ENCODE results near the gene GPER1. TPM values are rescaled to one million over a fixed set of nuclear protein-coding genes. Genes with fewer than 3 reads are reported as not detected.

GPER1 gene
- total and polyA plus RNA-seq, 2 experiments from 2014 or later, result 0.89 TPM; not detected in 1

DNA sequence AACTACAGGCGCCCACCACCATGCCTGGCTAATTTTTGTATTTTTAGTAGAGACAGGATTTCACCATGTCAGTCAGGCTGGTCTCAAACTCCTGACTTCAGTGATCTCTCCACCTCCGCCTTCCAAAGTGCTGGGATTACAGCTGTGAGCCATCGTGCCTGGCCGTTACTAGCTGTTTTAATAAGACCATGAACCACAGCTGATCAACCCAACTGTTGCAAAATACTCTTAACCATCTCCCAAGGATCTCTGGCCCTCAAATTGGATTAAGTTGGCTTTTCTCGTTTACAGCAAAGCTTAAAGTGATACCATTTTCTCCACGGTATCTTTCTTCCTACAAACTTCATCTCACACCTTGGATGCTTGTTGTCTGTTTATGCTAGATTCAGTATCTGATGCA, 53.7 kb downstream of the GPER1 start:
- no peak for DNase-seq (ENCODE audit: low spot score)
- H3K9me2 ChIP-seq (ENCODE audit: insufficient read depth), result no peaks in the 10 kb centered on the region
- Mint-ChIP-seq H3K9me3 (no peaks in the 10 kb centered on the region; the same call in 2 of the 3 replicates), H3K27ac (no peak overlapping the region), H3K4me3 (no peak overlapping the region), H3K36me3 (ENCODE audit: low read depth) (no peaks in the 10 kb centered on the region), H3K4me1 (peaks cover 6% of the 10 kb centered on the region; the same call in 2 of the 3 replicates), H3K27me3 (ENCODE audit: insufficient read depth, low read depth, poor library complexity) (peaks cover 4% of the 10 kb centered on the region)
- H4K20me1 ChIP-seq (replicated peaks; ENCODE audit: insufficient read depth), result no peaks in the 10 kb centered on the region; the same call in 1 of the 2 replicates
- peaks cover 11% of the 10 kb centered on the region for H3K79me2 ChIP-seq (replicated peaks; ENCODE audit: insufficient read depth)
- ATAC-seq, result no peak
- H3K27me3 ChIP-seq (ENCODE audit: insufficient read depth), result no peaks in the 10 kb centered on the region
- H3K4me3 ChIP-seq, result no peak overlapping the region
- H3K4me1 ChIP-seq (ENCODE audit: insufficient read depth), result peaks cover 7% of the 10 kb centered on the region
- H3K4me2 ChIP-seq, result no peak overlapping the region
- H3K36me3 ChIP-seq (ENCODE audit: insufficient read depth), result no peaks in the 10 kb centered on the region
- no peak overlapping the region for H2AFZ ChIP-seq
- TF ChIP-seq EZH2 (IDR thresholded peaks at IDR 0.05; ENCODE audit: low read depth, unreplicated experiment) (no peak), ZNF114 (CRISPR knock-in tag; IDR thresholded peaks at IDR 0.05) (no peak), STAT1 (IDR thresholded peaks at IDR 0.05; ENCODE audit: unreplicated experiment) (no peak), ZNF331 (CRISPR knock-in tag; IDR thresholded peaks at IDR 0.05; ENCODE audit: low read depth) (no peak)
- no peak overlapping the region for H3K27ac ChIP-seq (ENCODE audit: low read depth)
- peaks cover 4% of the 10 kb centered on the region; the same call in 1 of the 2 replicates for H3F3A ChIP-seq (replicated peaks; ENCODE audit: low read depth)

DNA sequence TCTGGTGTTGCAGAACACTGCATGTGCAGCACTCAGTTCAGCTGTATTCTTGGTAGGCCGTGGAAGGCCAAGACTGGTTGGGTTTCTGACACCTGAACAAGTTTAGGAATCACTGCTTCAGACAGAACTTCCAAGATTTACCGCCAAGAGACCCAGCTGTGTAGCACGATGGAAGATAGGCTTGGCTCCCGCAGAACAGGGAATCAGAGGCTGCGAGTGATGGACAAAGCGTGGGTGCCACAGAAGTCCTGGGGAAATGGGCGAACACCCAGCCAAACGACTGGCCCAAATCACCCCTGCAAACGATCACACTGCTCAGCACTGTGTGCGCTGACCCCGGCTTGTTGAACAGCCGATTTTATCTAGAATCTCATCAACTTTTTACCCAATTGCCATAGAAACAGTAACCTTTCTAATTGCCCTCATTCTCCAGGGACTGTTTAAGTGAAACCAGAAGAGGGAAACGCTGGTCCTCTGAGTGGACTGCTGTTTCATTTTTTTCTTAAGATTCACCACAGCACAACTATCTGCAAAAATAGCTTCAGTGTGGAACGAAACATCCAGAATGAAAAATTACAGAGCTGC, 54.2 kb downstream of the GPER1 start:
- no peak overlapping the region for H2AFZ ChIP-seq
- no peak overlapping the region for H3K4me2 ChIP-seq
- H3K27me3 Mint-ChIP-seq (ENCODE audit: insufficient read depth, low read depth, poor library complexity), result peaks cover 2% of the 10 kb centered on the region
- H3K4me3 Mint-ChIP-seq, result no peak overlapping the region
- no peaks in the 10 kb centered on the region for H3K9me2 ChIP-seq (ENCODE audit: insufficient read depth)
- H3K36me3 ChIP-seq (ENCODE audit: insufficient read depth), result no peaks in the 10 kb centered on the region
- peaks cover 2% of the 10 kb centered on the region; the same call in 2 of the 3 replicates for H3K4me1 Mint-ChIP-seq
- H3K36me3 Mint-ChIP-seq (ENCODE audit: low read depth), result no peaks in the 10 kb centered on the region
- peaks cover 6% of the 10 kb centered on the region for H3K79me2 ChIP-seq (replicated peaks; ENCODE audit: insufficient read depth)
- ATAC-seq (no peak), DNase-seq (ENCODE audit: low spot score) (no peak)
- H3K4me3 ChIP-seq, result no peak overlapping the region
- H3K9me3 Mint-ChIP-seq, result no peaks in the 10 kb centered on the region; the same call in 2 of the 3 replicates
- no peak overlapping the region for H3K27ac ChIP-seq (ENCODE audit: low read depth)
- H3K27ac Mint-ChIP-seq, result no peak overlapping the region
- peaks cover under 1% of the 10 kb centered on the region; the same call in 1 of the 2 replicates for H3F3A ChIP-seq (replicated peaks; ENCODE audit: low read depth)
- no peaks in the 10 kb centered on the region for H3K27me3 ChIP-seq (ENCODE audit: insufficient read depth)
- H4K20me1 ChIP-seq (replicated peaks; ENCODE audit: insufficient read depth), result no peaks in the 10 kb centered on the region; the same call in 1 of the 2 replicates
- peaks cover 2% of the 10 kb centered on the region for H3K4me1 ChIP-seq (ENCODE audit: insufficient read depth)
- TF ChIP-seq CREB1 (CRISPR knock-in tag; IDR thresholded peaks at IDR 0.05; ENCODE audit: low read depth), result no peak
- TF ChIP-seq EZH2 (IDR thresholded peaks at IDR 0.05; ENCODE audit: low read depth, unreplicated experiment), result no peak
- TF ChIP-seq NANOG (IDR thresholded peaks at IDR 0.05; ENCODE audit: borderline replicate concordance), result no peak
- TF ChIP-seq JUNB (IDR thresholded peaks at IDR 0.05; ENCODE audit: unreplicated experiment), result no peak
- TF ChIP-seq, protein P1, sequence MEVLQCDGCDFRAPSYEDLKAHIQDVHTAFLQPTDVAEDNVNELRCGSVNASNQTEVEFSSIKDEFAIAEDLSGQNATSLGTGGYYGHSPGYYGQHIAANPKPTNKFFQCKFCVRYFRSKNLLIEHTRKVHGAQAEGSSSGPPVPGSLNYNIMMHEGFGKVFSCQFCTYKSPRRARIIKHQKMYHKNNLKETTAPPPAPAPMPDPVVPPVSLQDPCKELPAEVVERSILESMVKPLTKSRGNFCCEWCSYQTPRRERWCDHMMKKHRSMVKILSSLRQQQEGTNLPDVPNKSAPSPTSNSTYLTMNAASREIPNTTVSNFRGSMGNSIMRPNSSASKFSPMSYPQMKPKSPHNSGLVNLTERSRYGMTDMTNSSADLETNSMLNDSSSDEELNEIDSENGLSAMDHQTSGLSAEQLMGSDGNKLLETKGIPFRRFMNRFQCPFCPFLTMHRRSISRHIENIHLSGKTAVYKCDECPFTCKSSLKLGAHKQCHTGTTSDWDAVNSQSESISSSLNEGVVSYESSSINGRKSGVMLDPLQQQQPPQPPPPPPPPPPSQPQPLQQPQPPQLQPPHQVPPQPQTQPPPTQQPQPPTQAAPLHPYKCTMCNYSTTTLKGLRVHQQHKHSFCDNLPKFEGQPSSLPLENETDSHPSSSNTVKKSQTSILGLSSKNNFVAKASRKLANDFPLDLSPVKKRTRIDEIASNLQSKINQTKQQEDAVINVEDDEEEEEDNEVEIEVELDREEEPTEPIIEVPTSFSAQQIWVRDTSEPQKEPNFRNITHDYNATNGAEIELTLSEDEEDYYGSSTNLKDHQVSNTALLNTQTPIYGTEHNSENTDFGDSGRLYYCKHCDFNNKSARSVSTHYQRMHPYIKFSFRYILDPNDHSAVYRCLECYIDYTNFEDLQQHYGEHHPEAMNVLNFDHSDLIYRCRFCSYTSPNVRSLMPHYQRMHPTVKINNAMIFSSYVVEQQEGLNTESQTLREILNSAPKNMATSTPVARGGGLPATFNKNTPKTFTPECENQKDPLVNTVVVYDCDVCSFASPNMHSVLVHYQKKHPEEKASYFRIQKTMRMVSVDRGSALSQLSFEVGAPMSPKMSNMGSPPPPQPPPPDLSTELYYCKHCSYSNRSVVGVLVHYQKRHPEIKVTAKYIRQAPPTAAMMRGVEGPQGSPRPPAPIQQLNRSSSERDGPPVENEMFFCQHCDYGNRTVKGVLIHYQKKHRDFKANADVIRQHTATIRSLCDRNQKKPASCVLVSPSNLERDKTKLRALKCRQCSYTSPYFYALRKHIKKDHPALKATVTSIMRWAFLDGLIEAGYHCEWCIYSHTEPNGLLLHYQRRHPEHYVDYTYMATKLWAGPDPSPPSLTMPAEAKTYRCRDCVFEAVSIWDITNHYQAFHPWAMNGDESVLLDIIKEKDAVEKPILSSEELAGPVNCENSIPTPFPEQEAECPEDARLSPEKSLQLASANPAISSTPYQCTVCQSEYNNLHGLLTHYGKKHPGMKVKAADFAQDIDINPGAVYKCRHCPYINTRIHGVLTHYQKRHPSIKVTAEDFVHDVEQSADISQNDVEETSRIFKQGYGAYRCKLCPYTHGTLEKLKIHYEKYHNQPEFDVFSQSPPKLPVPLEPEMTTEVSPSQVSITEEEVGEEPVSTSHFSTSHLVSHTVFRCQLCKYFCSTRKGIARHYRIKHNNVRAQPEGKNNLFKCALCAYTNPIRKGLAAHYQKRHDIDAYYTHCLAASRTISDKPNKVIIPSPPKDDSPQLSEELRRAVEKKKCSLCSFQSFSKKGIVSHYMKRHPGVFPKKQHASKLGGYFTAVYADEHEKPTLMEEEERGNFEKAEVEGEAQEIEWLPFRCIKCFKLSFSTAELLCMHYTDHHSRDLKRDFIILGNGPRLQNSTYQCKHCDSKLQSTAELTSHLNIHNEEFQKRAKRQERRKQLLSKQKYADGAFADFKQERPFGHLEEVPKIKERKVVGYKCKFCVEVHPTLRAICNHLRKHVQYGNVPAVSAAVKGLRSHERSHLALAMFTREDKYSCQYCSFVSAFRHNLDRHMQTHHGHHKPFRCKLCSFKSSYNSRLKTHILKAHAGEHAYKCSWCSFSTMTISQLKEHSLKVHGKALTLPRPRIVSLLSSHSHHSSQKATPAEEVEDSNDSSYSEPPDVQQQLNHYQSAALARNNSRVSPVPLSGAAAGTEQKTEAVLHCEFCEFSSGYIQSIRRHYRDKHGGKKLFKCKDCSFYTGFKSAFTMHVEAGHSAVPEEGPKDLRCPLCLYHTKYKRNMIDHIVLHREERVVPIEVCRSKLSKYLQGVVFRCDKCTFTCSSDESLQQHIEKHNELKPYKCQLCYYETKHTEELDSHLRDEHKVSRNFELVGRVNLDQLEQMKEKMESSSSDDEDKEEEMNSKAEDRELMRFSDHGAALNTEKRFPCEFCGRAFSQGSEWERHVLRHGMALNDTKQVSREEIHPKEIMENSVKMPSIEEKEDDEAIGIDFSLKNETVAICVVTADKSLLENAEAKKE (CRISPR knock-in tag; IDR thresholded peaks at IDR 0.05), result no peak
- TF ChIP-seq, protein P2, sequence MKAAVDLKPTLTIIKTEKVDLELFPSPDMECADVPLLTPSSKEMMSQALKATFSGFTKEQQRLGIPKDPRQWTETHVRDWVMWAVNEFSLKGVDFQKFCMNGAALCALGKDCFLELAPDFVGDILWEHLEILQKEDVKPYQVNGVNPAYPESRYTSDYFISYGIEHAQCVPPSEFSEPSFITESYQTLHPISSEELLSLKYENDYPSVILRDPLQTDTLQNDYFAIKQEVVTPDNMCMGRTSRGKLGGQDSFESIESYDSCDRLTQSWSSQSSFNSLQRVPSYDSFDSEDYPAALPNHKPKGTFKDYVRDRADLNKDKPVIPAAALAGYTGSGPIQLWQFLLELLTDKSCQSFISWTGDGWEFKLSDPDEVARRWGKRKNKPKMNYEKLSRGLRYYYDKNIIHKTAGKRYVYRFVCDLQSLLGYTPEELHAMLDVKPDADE (IDR thresholded peaks at IDR 0.05), result no peak
- TF ChIP-seq, protein P3, sequence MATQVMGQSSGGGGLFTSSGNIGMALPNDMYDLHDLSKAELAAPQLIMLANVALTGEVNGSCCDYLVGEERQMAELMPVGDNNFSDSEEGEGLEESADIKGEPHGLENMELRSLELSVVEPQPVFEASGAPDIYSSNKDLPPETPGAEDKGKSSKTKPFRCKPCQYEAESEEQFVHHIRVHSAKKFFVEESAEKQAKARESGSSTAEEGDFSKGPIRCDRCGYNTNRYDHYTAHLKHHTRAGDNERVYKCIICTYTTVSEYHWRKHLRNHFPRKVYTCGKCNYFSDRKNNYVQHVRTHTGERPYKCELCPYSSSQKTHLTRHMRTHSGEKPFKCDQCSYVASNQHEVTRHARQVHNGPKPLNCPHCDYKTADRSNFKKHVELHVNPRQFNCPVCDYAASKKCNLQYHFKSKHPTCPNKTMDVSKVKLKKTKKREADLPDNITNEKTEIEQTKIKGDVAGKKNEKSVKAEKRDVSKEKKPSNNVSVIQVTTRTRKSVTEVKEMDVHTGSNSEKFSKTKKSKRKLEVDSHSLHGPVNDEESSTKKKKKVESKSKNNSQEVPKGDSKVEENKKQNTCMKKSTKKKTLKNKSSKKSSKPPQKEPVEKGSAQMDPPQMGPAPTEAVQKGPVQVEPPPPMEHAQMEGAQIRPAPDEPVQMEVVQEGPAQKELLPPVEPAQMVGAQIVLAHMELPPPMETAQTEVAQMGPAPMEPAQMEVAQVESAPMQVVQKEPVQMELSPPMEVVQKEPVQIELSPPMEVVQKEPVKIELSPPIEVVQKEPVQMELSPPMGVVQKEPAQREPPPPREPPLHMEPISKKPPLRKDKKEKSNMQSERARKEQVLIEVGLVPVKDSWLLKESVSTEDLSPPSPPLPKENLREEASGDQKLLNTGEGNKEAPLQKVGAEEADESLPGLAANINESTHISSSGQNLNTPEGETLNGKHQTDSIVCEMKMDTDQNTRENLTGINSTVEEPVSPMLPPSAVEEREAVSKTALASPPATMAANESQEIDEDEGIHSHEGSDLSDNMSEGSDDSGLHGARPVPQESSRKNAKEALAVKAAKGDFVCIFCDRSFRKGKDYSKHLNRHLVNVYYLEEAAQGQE (IDR thresholded peaks at IDR 0.05; ENCODE audit: unreplicated experiment), result no peak
- no peak for TF ChIP-seq EZH2phosphoT487 (IDR thresholded peaks at IDR 0.05; ENCODE audit: unreplicated experiment)
- TF ChIP-seq STAT1 (IDR thresholded peaks at IDR 0.05; ENCODE audit: unreplicated experiment), result no peak
